DND-41 (cell line): ENCODE data around the gene GLS.

ENCODE experiments used
- EZH2 ChIP-seq: IDR thresholded peaks from 3 replicates; pipeline ENCODE4 v1.6.1; 2012; ENCODE audit warnings: borderline replicate concordance, low read depth, mild to moderate bottlenecking, moderate library complexity, low read length, inconsistent platforms; ENCODE audit not compliant: severe bottlenecking
- TF ChIP-seq, protein P1 (sequence below): IDR thresholded peaks from 2 replicates; pipeline ENCODE4 v1.5.1; 2012; ENCODE audit warnings: borderline replicate concordance, low read length, moderate library complexity, mild to moderate bottlenecking; ENCODE audit not compliant: poor library complexity, severe bottlenecking; ENCODE audit errors: extremely low read depth

DNA sequence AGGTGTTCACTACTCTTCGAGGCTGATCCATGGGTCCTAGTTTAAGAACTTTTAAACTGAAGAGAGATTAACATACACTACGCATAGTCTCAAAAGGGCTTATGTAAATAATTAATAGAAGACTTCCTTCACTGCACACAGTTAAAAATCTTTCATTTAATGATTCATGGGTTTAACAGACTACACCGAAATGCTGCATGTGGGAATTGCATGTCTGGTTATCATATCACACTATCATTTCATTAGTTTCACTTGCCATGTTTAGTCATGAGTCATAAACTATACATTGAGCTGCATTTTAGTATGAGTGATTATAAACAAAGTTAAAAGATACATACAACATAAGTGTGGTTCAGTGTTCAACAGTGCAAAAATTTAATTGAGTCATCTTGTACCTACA is 31.2 kb downstream of the GLS start:
- TF ChIP-seq, protein P1, sequence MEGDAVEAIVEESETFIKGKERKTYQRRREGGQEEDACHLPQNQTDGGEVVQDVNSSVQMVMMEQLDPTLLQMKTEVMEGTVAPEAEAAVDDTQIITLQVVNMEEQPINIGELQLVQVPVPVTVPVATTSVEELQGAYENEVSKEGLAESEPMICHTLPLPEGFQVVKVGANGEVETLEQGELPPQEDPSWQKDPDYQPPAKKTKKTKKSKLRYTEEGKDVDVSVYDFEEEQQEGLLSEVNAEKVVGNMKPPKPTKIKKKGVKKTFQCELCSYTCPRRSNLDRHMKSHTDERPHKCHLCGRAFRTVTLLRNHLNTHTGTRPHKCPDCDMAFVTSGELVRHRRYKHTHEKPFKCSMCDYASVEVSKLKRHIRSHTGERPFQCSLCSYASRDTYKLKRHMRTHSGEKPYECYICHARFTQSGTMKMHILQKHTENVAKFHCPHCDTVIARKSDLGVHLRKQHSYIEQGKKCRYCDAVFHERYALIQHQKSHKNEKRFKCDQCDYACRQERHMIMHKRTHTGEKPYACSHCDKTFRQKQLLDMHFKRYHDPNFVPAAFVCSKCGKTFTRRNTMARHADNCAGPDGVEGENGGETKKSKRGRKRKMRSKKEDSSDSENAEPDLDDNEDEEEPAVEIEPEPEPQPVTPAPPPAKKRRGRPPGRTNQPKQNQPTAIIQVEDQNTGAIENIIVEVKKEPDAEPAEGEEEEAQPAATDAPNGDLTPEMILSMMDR, result no peak
- no peak for TF ChIP-seq EZH2
